Measurements from ENCODE around the gene MYOF. TPM values are rescaled to one million over a fixed set of nuclear protein-coding genes. Genes with fewer than 3 reads are reported as not detected.
"Not testable (repeated sequence)": the region's sequence is repeated elsewhere in the genome, so short reads cannot be mapped to it uniquely, and the experiment has no call there.

Gene MYOF
- total RNA-seq, 1 donor from 2014 or later = 264 TPM

GRCh38 chr10:93352638-93353383, 129.3 kb downstream of the MYOF start:
- peak; percentile 56 for DNase-seq (ENCODE audit: low read depth)

DNA sequence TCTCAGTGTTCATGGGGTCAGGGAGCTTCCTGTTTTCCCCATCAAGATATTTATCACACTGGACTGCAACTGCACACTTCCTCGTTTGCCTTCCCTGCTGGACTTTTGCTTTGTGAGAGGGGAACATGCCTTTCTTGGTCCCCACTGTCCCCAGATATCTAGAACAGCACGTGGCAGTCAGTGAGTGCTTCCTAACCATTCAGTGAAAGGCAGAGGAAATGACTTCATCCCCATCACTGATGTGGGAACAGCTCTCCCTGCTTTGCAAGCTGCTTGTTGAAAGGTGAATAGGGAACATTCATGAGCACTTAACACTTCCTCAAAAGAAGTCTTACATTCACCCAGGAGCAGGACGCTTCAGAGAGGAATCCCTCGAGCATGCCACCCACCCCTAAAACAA, 135.4 kb downstream of the MYOF start:
- DNase-seq (ENCODE audit: low read depth) = no peak

- DNase-seq (ENCODE audit: low read depth) = no peak
Observed at GRCh38 chr10:93346108-93346507, 136.0 kb downstream of the MYOF start.

- DNase-seq (ENCODE audit: low read depth) = no peak
Observed at GRCh38 chr10:93344691-93345090, 137.4 kb downstream of the MYOF start.

DNA sequence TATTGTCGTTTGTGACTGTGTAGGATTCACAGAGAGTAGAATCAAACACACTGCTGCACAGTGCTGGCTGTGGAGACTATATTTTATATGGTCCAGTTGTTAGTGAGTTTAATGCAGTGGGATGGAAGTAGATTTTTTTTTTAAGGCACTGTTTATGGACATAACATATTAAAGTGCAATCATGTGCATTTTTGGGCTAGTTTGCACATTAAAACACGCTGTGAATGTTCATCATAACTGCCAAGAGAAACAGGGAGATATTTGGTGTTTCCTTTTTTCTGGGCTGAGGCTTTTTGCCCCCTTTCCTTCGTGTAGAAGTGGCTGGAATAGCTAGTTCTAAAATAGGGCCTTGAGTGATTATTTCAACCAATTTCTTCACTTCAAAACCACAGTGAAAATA, 139.2 kb downstream of the MYOF start:
- no peak for DNase-seq (ENCODE audit: low read depth)

DNA sequence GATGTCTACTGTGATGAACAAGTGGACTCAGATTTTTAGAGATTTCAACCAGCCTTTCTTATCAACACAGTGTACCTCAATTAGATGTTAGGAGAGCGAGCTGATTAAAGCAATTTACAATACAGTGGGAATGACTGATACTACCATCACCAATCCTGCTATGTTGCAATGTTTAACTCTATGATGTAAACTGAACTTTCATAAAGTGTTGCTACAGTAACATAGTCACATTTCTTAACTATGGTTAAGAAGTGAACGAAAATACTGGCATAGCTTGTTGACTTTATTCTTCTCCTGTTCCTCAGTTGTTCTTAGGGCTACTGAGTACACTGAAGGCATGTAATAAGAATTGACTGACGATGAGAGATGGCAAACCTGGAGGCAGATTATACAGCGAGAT, 139.8 kb downstream of the MYOF start:
- no peak for DNase-seq (ENCODE audit: low read depth)

- DNase-seq (ENCODE audit: low read depth) = peak; percentile 15
Observed at GRCh38 chr10:93337309-93337721, 144.8 kb downstream of the MYOF start.

GRCh38 chr10:93336678-93337077, 145.5 kb downstream of the MYOF start:
- no peak for DNase-seq (ENCODE audit: low read depth)

GRCh38 chr10:93336110-93336509, 146.0 kb downstream of the MYOF start:
- DNase-seq (ENCODE audit: low read depth) = no peak

DNA sequence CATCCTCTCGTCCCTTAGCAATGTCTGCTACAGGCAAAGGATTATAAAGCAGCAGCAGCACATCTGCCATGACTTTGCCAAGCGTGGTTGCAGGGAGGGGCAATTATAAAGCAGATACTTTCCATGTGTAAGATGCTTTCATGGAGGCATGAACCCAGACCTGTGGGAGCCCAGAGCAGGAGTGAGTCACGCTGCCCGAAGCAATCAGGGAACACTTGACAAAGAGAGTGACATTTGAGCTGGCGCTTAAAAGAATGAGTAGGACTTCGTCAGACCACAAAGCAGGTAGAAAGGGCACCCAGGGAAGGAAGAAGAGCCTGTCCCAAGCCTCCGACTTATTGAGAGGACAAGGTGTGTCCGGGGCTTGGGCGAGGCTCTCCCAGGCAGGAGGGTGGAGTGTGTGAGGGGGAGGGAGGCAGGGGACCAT, 147.2 kb downstream of the MYOF start:
- peak; percentile 72 for DNase-seq (ENCODE audit: low read depth)

DNA sequence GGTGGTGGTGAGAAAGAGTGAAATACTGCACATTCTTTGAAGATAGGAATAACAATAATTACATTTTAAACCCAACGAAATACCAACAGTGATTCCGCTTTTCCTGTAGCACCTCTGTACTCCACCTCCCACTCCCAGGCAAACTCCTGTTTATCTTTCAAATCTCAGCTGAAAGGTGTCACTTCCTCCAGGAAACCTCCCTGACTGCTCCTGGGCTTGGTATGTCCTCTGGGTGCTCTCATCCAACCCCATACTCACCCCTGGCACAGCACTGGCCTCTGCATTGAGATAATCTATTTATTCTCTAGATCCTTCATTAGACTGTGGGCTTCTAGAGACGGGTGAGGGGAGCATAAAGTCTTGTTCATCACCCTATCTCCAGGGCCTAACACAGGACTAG, 148.0 kb downstream of the MYOF start:
- DNase-seq (ENCODE audit: low read depth) = no peak

GRCh38 chr10:93333278-93333978, 148.7 kb downstream of the MYOF start:
- no peak for DNase-seq (ENCODE audit: low read depth)

DNA sequence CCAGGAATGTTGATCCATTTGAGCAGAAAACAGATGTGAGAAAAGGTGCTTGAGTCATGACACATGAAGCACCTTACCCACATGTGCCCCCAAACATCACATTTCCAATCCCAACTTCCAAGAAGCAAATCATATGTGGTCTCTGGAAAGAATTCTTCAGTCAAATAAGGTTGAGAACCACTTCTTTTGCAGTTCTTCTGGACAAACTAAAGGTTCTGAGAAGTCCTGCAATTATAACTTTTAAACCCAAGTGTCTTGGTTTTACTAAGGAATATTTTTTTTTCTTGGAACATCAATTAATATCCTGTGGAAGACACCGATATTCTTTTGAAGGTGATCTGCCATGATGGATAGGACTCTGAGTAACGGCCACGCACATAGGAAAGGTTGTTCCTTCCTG, 151.3 kb downstream of the MYOF start:
- DNase-seq (ENCODE audit: low read depth) = no peak

GRCh38 chr10:93319896-93320295, 162.2 kb downstream of the MYOF start:
- DNase-seq (ENCODE audit: low read depth) = no peak

DNA sequence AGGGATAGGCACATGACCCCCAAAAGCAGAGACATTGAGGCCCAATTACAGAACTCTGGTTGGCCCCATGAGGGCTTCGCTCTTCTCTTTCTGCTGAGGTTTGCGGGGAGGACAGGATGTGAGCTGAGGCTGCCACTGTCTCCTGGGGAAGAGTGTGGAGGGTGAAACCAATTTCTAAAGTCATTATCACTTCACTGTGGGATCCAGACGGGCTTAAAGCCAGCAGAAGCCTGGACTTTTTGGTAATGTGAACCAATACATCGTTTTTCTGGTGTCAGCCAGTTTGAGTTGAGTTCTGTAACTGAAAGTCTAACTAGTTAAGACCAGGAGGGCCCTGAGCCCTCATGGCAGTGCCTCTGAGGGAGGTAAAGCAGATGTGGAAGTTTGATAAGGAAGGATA, 163.0 kb downstream of the MYOF start:
- DNase-seq (ENCODE audit: low read depth) = no peak

DNA sequence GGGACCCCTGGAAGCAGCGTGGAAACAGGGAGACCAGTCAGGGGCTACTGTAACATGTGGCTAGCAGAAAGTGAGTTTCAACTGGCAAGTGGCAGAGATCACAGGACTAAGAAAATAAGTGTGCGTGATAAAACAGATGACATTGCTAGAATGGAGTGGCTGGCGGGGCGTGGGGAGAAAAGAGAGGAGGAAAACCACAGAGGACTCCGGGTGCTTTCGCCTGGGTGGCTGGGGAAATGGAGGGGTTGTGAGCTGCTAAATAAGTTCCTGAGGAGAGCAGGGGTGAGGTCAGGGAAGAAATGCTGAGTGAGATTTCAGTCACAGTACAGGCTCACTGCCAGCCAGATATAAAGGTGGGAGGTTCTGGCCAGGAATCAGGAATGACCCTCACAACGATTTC, 166.9 kb downstream of the MYOF start:
- DNase-seq (ENCODE audit: low read depth) = no peak

GRCh38 chr10:93314656-93315055, 167.5 kb downstream of the MYOF start:
- DNase-seq (ENCODE audit: low read depth) = not testable (repeated sequence)

- DNase-seq (ENCODE audit: low read depth) = no peak
Observed at GRCh38 chr10:93313798-93314197, 168.3 kb downstream of the MYOF start.

DNA sequence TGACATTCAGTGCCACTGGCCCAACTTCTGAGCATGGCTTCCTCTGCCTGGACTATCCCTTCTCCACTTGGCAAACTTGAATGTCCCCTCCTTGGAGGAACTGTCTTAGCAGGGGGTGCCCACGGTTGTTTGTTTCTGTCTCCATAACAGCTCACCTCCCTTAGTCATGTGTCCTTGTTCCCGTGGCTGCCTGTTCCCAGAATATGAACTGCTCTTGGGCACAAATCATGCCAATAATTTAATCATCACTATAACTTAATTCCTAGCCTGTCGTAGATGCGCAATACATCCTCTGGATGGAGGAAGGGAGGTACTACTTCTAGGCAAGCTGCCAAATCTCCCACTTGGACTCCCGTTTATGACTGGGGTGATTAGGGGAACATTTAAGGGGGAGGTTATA, 173.1 kb downstream of the MYOF start:
- peak; percentile 14 for DNase-seq (ENCODE audit: low read depth)

GRCh38 chr10:93305122-93305521, 177.0 kb downstream of the MYOF start:
- DNase-seq (ENCODE audit: low read depth) = no peak

- no peak for DNase-seq (ENCODE audit: low read depth)
Observed at GRCh38 chr10:93300981-93301380, 181.2 kb downstream of the MYOF start.

GRCh38 chr10:93300288-93300917, 181.7 kb downstream of the MYOF start:
- no peak for DNase-seq (ENCODE audit: low read depth)
